Measurements from ENCODE around the gene CLEC2L.

- TF ChIP-seq CTCF (IDR thresholded peaks at IDR 0.05) (no peak), EZH2 (IDR thresholded peaks at IDR 0.05) (peak; percentile 72)
Observed at GRCh38 chr7:139523199-139523941, at the start of gene CLEC2L.
